ENCODE data around the gene PTPRG. TPM values are rescaled to one million over a fixed set of nuclear protein-coding genes. Genes with fewer than 3 reads are reported as not detected.

PTPRG gene
- total and polyA plus RNA-seq, 2 donors (not counting 3 experiments of a cell fraction or from before 2014, with no cell fraction given) = 8.9 to 39.1 TPM

DNA sequence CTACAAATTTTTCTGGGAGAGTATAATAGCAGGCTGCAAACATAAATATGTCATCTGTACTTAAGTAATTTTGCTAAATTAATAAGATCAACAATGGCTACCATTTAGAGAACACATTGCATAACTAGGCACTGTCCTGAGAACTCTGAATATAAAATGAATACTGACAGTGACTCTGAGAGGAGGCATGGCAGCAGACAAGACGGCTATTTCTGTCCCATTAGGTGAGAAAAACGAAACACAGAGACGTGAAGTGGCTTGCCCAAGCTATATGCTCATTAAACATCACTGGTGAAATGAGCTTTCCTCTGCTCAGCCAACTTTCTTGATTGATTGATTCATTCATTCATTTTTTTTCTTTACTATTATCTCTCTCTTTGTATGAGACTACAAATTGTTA lies 384.3 kb downstream of the PTPRG start:
- Histone ChIP-seq H3K27me3 (ENCODE audit: control insufficient read depth in 2 of 2, insufficient read depth in 2 of 2, low read length in 2 of 2) (no peaks in the 10 kb centered on the region), H3K9me1 (replicated peaks; ENCODE audit: control insufficient read depth, extremely low read depth, insufficient read depth, low read length) (no peaks in the 10 kb centered on the region), H3K4me1 (ENCODE audit: control insufficient read depth, extremely low read depth, insufficient read depth, low read length) (no peaks in the 10 kb centered on the region), H3K9me3 (replicated peaks; ENCODE audit: control insufficient read depth, insufficient read depth, low read length) (no peaks in the 10 kb centered on the region), H3K79me2 (ENCODE audit: control insufficient read depth, insufficient read depth, low read length) (no peaks in the 10 kb centered on the region), H3K4me2 (ENCODE audit: insufficient read depth, low read length) (no peak overlapping the region), H3K9ac (replicated peaks; ENCODE audit: extremely low read depth, insufficient read depth, low read length) (no peak overlapping the region), H3K36me3 (ENCODE audit: control insufficient read depth in 2 of 2, extremely low read depth in 1 of 2, insufficient read depth in 2 of 2, low read length in 2 of 2) (no peaks in the 10 kb centered on the region), H4K20me1 (replicated peaks; ENCODE audit: control insufficient read depth, extremely low read depth, insufficient read depth, low read length) (no peaks in the 10 kb centered on the region), H3K27ac (ENCODE audit: insufficient read depth, low read depth, low read length) (no peak overlapping the region), H2AFZ (ENCODE audit: low read depth, low read length) (no peak overlapping the region), H3K4me3 (replicated peaks in 1 of 3; ENCODE audit: insufficient read depth in 1 of 3, low read depth in 1 of 3, low read length in 3 of 3) (no peak overlapping the region)
- intact Hi-C loops (cut with micrococcal nuclease) = no loop called here
- no peak for DNase-seq (ENCODE audit: low read depth, low spot score)
- no peak for FAIRE-seq
- TF ChIP-seq POLR2A (IDR thresholded peaks at IDR 0.05; ENCODE audit: low read depth, low read length) = no peak
- TF ChIP-seq, protein P1, sequence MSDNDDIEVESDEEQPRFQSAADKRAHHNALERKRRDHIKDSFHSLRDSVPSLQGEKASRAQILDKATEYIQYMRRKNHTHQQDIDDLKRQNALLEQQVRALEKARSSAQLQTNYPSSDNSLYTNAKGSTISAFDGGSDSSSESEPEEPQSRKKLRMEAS (IDR thresholded peaks at IDR 0.05; ENCODE audit: insufficient read depth, insufficient read length) = no peak
- no peak for TF ChIP-seq GATA2 (IDR thresholded peaks at IDR 0.05; ENCODE audit: insufficient read depth, insufficient read length, low read depth, low read length)
- TF ChIP-seq POLR2AphosphoS5 (IDR thresholded peaks at IDR 0.05; ENCODE audit: insufficient read depth, low read depth, low read length) = no peak
- no peak for TF ChIP-seq MYC (IDR thresholded peaks at IDR 0.05; ENCODE audit: low read depth, low read length)
- TF ChIP-seq FOS (IDR thresholded peaks at IDR 0.05; ENCODE audit: borderline replicate concordance, insufficient read depth, low read length) = no peak
- no peak for TF ChIP-seq JUN (IDR thresholded peaks at IDR 0.05; ENCODE audit: borderline replicate concordance, insufficient read depth, insufficient read length, low read depth)
- TF ChIP-seq EZH2 (IDR thresholded peaks at IDR 0.05; ENCODE audit: borderline replicate concordance, low read depth, low read length, severe bottlenecking) = no peak
- TF ChIP-seq, protein P2, sequence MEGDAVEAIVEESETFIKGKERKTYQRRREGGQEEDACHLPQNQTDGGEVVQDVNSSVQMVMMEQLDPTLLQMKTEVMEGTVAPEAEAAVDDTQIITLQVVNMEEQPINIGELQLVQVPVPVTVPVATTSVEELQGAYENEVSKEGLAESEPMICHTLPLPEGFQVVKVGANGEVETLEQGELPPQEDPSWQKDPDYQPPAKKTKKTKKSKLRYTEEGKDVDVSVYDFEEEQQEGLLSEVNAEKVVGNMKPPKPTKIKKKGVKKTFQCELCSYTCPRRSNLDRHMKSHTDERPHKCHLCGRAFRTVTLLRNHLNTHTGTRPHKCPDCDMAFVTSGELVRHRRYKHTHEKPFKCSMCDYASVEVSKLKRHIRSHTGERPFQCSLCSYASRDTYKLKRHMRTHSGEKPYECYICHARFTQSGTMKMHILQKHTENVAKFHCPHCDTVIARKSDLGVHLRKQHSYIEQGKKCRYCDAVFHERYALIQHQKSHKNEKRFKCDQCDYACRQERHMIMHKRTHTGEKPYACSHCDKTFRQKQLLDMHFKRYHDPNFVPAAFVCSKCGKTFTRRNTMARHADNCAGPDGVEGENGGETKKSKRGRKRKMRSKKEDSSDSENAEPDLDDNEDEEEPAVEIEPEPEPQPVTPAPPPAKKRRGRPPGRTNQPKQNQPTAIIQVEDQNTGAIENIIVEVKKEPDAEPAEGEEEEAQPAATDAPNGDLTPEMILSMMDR (IDR thresholded peaks at IDR 0.05; ENCODE audit: extremely low read depth in 1 of 2, insufficient read depth in 1 of 2, low read depth in 1 of 2, low read length in 2 of 2) = no peak
- ChIA-PET POLR2A (interaction anchor here (0.6 kb wide), 1 partner anchor 42 kb away, joined by 4 read pairs; no protein-coding TSS in a partner anchor), CTCF (interaction anchor here (0.8 to 3.3 kb wide), 4 partner anchors 9 to 381 kb away, joined by 3 to 36 read pairs (median 3); no protein-coding TSS in a partner anchor)
- dilution Hi-C loops (cut with MboI; ENCODE audit: extremely low pct_ligation_motif_present, low sequenced_read_pairs) = no loop called here
- BruUV-seq (replicated peaks) = no TSS peak
